COR-L47 (cell line): ENCODE results near the gene EFCAB8.
"Not testable (repeated sequence)": the region's sequence is repeated elsewhere in the genome, so short reads cannot be mapped to it uniquely, and the experiment has no call there.

Experiments used
- DNase-seq: peaks from one replicate; lab custom pipeline; 2025; lab: John Stamatoyannopoulos, UW

EFCAB8 gene

GRCh38 chr20:32842688-32843524 is 15.8 kb upstream of the EFCAB8 start:
- DNase-seq, result no peak

GRCh38 chr20:32845786-32846185 is 12.9 kb upstream of the EFCAB8 start:
- no peak for DNase-seq

- no peak for DNase-seq
These were observed 11.9 kb upstream of the EFCAB8 start for GRCh38 chr20:32846852-32847251.

GRCh38 chr20:32847964-32848363 is 10.8 kb upstream of the EFCAB8 start:
- no peak for DNase-seq

- DNase-seq, result no peak
These were observed 9.9 kb upstream of the EFCAB8 start for GRCh38 chr20:32848846-32849245.

GRCh38 chr20:32849577-32849976 is 9.1 kb upstream of the EFCAB8 start:
- DNase-seq, result no peak

- no peak for DNase-seq
These were observed 3.3 kb upstream of the EFCAB8 start for GRCh38 chr20:32855387-32855786.

GRCh38 chr20:32858189-32858588 is 534 bp upstream of the EFCAB8 start:
- DNase-seq, result no peak

- DNase-seq, result no peak
These were observed 2.7 kb downstream of the EFCAB8 start for GRCh38 chr20:32861446-32861845.

GRCh38 chr20:32869562-32869961 is 10.8 kb downstream of the EFCAB8 start:
- DNase-seq, result no peak

- DNase-seq, result not testable (repeated sequence)
These were observed 11.8 kb downstream of the EFCAB8 start for GRCh38 chr20:32870526-32870925.

GRCh38 chr20:32870985-32871384 is 12.3 kb downstream of the EFCAB8 start:
- DNase-seq, result no peak

- DNase-seq, result no peak
These were observed 13.0 kb downstream of the EFCAB8 start for GRCh38 chr20:32871627-32872160.

- DNase-seq, result no peak
These were observed 13.5 kb downstream of the EFCAB8 start for GRCh38 chr20:32872266-32872665.

GRCh38 chr20:32875673-32876072 is 16.9 kb downstream of the EFCAB8 start:
- no peak for DNase-seq

- peak; percentile 26 for DNase-seq
These were observed 18.8 kb downstream of the EFCAB8 start for GRCh38 chr20:32877507-32877906.

- DNase-seq, result no peak
These were observed 20.1 kb downstream of the EFCAB8 start for GRCh38 chr20:32878820-32879219.

- no peak for DNase-seq
These were observed 20.8 kb downstream of the EFCAB8 start for GRCh38 chr20:32879538-32879937.

GRCh38 chr20:32880635-32881034 is 21.9 kb downstream of the EFCAB8 start:
- no peak for DNase-seq

- no peak for DNase-seq
These were observed 24.4 kb downstream of the EFCAB8 start for GRCh38 chr20:32883081-32883480.

GRCh38 chr20:32885185-32885584 is 26.5 kb downstream of the EFCAB8 start:
- DNase-seq, result no peak

GRCh38 chr20:32885952-32886351 is 27.2 kb downstream of the EFCAB8 start:
- no peak for DNase-seq

GRCh38 chr20:32886652-32887051 is 27.9 kb downstream of the EFCAB8 start:
- DNase-seq, result no peak

- no peak for DNase-seq
These were observed 28.8 kb downstream of the EFCAB8 start for GRCh38 chr20:32887492-32887891.
